ENCODE results near the gene UBC. TPM values are rescaled to one million over a fixed set of nuclear protein-coding genes. Genes with fewer than 3 reads are reported as not detected.

The UBC gene
- 1,904 and 1,975 TPM in 2 replicates for total RNA-seq

DNA sequence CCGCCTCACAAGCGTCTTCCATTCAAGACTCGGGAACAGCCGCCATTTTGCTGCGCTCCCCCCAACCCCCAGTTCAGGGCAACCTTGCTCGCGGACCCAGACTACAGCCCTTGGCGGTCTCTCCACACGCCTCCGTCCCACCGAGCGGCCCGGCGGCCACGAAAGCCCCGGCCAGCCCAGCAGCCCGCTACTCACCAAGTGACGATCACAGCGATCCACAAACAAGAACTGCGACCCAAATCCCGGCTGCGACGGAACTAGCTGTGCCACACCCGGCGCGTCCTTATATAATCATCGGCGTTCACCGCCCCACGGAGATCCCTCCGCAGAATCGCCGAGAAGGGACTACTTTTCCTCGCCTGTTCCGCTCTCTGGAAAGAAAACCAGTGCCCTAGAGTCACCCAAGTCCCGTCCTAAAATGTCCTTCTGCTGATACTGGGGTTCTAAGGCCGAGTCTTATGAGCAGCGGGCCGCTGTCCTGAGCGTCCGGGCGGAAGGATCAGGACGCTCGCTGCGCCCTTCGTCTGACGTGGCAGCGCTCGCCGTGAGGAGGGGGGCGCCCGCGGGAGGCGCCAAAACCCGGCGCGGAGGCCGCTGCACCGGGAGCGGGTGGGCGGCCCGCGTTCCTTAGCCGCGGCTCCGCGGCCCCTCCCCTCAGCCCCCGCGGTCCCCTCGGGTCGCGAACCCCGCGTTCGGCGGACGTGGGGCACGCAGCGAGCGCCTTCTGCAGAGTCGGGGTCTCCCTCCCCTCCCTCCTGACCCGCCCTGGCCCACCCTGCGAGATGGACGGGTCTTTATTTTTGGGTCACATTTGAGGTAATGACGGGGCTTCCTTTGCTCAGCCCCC lies at the start of gene UBC:
UBC (minus strand) TSS at position 259 of the 847 bp plus-strand sequence. CDS start 879 bp downstream, outside the sequence.
- peak; percentile 93 for DNase-seq (ENCODE audit: insufficient read length, low spot score, missing footprints)
- peaks cover 65% of the 10 kb centered on the region for H3K4me1 ChIP-seq (ENCODE audit: insufficient read depth, low read length)
- peak within 1 kb of the TSS; percentile 97 for H2AFZ ChIP-seq (ENCODE audit: low read length)
- H3K27ac ChIP-seq (ENCODE audit: low read depth, low read length): peak within 1 kb of the TSS; percentile 100
- TF ChIP-seq, protein P1, sequence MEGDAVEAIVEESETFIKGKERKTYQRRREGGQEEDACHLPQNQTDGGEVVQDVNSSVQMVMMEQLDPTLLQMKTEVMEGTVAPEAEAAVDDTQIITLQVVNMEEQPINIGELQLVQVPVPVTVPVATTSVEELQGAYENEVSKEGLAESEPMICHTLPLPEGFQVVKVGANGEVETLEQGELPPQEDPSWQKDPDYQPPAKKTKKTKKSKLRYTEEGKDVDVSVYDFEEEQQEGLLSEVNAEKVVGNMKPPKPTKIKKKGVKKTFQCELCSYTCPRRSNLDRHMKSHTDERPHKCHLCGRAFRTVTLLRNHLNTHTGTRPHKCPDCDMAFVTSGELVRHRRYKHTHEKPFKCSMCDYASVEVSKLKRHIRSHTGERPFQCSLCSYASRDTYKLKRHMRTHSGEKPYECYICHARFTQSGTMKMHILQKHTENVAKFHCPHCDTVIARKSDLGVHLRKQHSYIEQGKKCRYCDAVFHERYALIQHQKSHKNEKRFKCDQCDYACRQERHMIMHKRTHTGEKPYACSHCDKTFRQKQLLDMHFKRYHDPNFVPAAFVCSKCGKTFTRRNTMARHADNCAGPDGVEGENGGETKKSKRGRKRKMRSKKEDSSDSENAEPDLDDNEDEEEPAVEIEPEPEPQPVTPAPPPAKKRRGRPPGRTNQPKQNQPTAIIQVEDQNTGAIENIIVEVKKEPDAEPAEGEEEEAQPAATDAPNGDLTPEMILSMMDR (IDR thresholded peaks at IDR 0.05; ENCODE audit: extremely low read depth, low read depth, low read length): no peak
- peak within 1 kb of the TSS; percentile 99 for H3K4me3 ChIP-seq (ENCODE audit: insufficient read depth, low read length)
- no peaks in the 10 kb centered on the region for H3K9me3 ChIP-seq (ENCODE audit: low read depth, low read length)
- H3K27me3 ChIP-seq (ENCODE audit: insufficient read depth, low read length): peaks cover 12% of the 10 kb centered on the region
- peaks cover 40% of the 10 kb centered on the region for H4K20me1 ChIP-seq (ENCODE audit: insufficient read depth, low read length)
- H3K36me3 ChIP-seq (ENCODE audit: insufficient read depth, low read length): peaks cover 22% of the 10 kb centered on the region
- peaks cover 51% of the 10 kb centered on the region for H3K79me2 ChIP-seq (ENCODE audit: insufficient read depth, low read length)
- peak within 1 kb of the TSS; percentile 91 for H3K4me2 ChIP-seq (ENCODE audit: insufficient read depth, low read length)

DNA sequence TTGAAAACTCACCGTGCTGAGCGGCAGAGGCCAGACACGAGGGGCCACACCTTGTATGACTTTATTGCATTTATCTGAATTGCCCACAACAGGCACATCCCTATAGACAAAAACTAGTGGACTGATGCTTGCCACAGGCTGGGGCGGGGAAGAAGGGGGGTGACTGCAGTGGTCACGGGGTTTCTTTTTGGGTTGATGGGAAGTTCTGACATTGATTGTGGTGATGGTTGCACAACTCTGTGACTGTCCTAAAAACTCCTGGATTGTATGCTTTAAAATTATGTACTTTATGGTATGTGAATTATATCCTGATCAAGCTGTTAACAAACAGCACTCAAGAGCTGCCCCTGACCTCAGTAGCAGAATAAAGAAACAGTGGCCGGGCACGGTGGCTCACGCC lies 48.8 kb upstream of the UBC start:
- H3K4me1 ChIP-seq (ENCODE audit: insufficient read depth, low read length): no peaks in the 10 kb centered on the region
- peak; percentile 21 for DNase-seq (ENCODE audit: insufficient read length, low spot score, missing footprints)
- TF ChIP-seq, protein P1 (IDR thresholded peaks at IDR 0.05; ENCODE audit: extremely low read depth, low read depth, low read length): no peak
- H3K27ac ChIP-seq (ENCODE audit: low read depth, low read length): no peak overlapping the region
- H3K4me2 ChIP-seq (ENCODE audit: insufficient read depth, low read length): no peak overlapping the region
- peaks cover 37% of the 10 kb centered on the region for H3K36me3 ChIP-seq (ENCODE audit: insufficient read depth, low read length)
- no peaks in the 10 kb centered on the region for H3K79me2 ChIP-seq (ENCODE audit: insufficient read depth, low read length)
- no peaks in the 10 kb centered on the region for H3K27me3 ChIP-seq (ENCODE audit: insufficient read depth, low read length)
- H3K4me3 ChIP-seq (ENCODE audit: insufficient read depth, low read length): no peak overlapping the region
- H4K20me1 ChIP-seq (ENCODE audit: insufficient read depth, low read length): no peaks in the 10 kb centered on the region
- H2AFZ ChIP-seq (ENCODE audit: low read length): no peak overlapping the region
- H3K9me3 ChIP-seq (ENCODE audit: low read depth, low read length): no peaks in the 10 kb centered on the region

DNA sequence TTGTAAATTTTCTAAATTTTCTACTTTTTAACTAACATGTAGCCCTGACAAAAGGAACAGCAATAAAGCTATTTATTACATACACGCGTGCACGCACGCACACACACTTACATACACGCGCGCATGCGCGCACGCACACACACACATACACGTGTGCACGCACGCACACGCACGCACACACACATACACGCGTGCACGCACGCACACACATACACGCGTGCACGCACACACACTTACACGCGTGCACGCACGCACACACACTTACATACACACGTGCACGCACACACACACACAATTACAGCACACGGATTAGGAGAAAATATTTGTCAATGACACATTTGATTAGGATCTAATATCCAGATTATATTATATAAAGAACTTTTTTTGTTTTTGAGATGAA lies 46.6 kb upstream of the UBC start:
- peak; percentile 15 for DNase-seq (ENCODE audit: insufficient read length, low spot score, missing footprints)

DNA sequence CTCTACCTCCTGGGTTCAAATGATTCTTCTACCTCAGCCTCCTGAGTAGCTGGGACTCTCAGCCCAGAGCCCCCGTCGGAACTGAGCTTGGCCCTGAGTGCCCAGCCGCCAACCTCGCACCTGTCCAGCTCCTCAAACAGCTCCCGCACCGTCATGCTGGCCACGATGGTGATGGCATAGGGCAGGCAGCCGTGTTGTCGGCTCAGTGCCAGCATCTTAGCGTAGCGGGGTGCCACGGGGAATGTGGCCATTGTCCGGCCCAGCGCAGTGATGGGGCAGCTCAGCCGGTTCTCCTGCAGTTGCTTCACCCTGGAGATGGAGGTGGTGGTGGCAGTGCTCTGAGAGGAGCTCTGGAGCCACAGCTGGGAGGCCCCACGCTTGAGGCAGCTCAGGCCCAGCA lies 42.1 kb upstream of the UBC start:
- Histone ChIP-seq H4K20me1 (ENCODE audit: insufficient read depth, low read length) (no peaks in the 10 kb centered on the region), H3K4me1 (ENCODE audit: insufficient read depth, low read length) (no peaks in the 10 kb centered on the region), H3K27ac (ENCODE audit: low read depth, low read length) (no peak overlapping the region), H3K27me3 (ENCODE audit: insufficient read depth, low read length) (no peaks in the 10 kb centered on the region), H3K4me2 (ENCODE audit: insufficient read depth, low read length) (no peak overlapping the region), H2AFZ (ENCODE audit: low read length) (no peak overlapping the region), H3K9me3 (ENCODE audit: low read depth, low read length) (no peaks in the 10 kb centered on the region), H3K79me2 (ENCODE audit: insufficient read depth, low read length) (no peaks in the 10 kb centered on the region), H3K4me3 (ENCODE audit: insufficient read depth, low read length) (no peak overlapping the region), H3K36me3 (ENCODE audit: insufficient read depth, low read length) (peaks cover 46% of the 10 kb centered on the region)
- DNase-seq (ENCODE audit: insufficient read length, low spot score, missing footprints): peak; percentile 65
- TF ChIP-seq, protein P1 (IDR thresholded peaks at IDR 0.05; ENCODE audit: extremely low read depth, low read depth, low read length): no peak

More for the DNA sequence above, 46.6 kb upstream of the UBC start:
- no peak overlapping the region for H3K4me2 ChIP-seq (ENCODE audit: insufficient read depth, low read length)
- no peak overlapping the region for H2AFZ ChIP-seq (ENCODE audit: low read length)
- H3K27me3 ChIP-seq (ENCODE audit: insufficient read depth, low read length): no peaks in the 10 kb centered on the region
- TF ChIP-seq, protein P1 (IDR thresholded peaks at IDR 0.05; ENCODE audit: extremely low read depth, low read depth, low read length): no peak
- H3K4me3 ChIP-seq (ENCODE audit: insufficient read depth, low read length): no peak overlapping the region
- no peaks in the 10 kb centered on the region for H4K20me1 ChIP-seq (ENCODE audit: insufficient read depth, low read length)
- no peak overlapping the region for H3K27ac ChIP-seq (ENCODE audit: low read depth, low read length)
- no peaks in the 10 kb centered on the region for H3K79me2 ChIP-seq (ENCODE audit: insufficient read depth, low read length)
- no peaks in the 10 kb centered on the region for H3K4me1 ChIP-seq (ENCODE audit: insufficient read depth, low read length)
- H3K36me3 ChIP-seq (ENCODE audit: insufficient read depth, low read length): peaks cover 45% of the 10 kb centered on the region
- no peaks in the 10 kb centered on the region for H3K9me3 ChIP-seq (ENCODE audit: low read depth, low read length)
